Stimulated activated CD4-positive, alpha-beta T cell treated with anti-CD3 and anti-CD28 coated beads, Interleukin-15, amount 100 ng/mL, for 24 hours (primary cell): ENCODE measurements around the gene LGMN.

Source experiments
- DNase-seq: peaks from one replicate; pipeline ENCODE4 v3.0.0-alpha.2; 2020

LGMN gene

GRCh38 chr14:92670643-92671366, 77.6 kb downstream of the LGMN start:
- DNase-seq: peak; percentile 51

GRCh38 chr14:92670160-92670559, 78.3 kb downstream of the LGMN start:
- DNase-seq: no peak

GRCh38 chr14:92668276-92668973, 80.0 kb downstream of the LGMN start:
- DNase-seq: peak; percentile 55

- DNase-seq: no peak
These were observed 82.2 kb downstream of the LGMN start for GRCh38 chr14:92666251-92666650.

- DNase-seq: no peak
These were observed 82.7 kb downstream of the LGMN start for GRCh38 chr14:92665661-92666110.

- DNase-seq: no peak
These were observed 85.4 kb downstream of the LGMN start for GRCh38 chr14:92663049-92663448.

- DNase-seq: no peak
These were observed 87.9 kb downstream of the LGMN start for GRCh38 chr14:92660571-92660970.

- DNase-seq: no peak
These were observed 88.5 kb downstream of the LGMN start for GRCh38 chr14:92659765-92660561.

GRCh38 chr14:92658684-92659083, 89.7 kb downstream of the LGMN start:
- DNase-seq: no peak

- DNase-seq: no peak
These were observed 90.3 kb downstream of the LGMN start for GRCh38 chr14:92658160-92658559.

- DNase-seq: peak; percentile 23
These were observed 90.8 kb downstream of the LGMN start for GRCh38 chr14:92657457-92658142.

- DNase-seq: no peak
These were observed 91.9 kb downstream of the LGMN start for GRCh38 chr14:92656306-92657081.

- DNase-seq: no peak
These were observed 92.8 kb downstream of the LGMN start for GRCh38 chr14:92655419-92656201.

- no peak for DNase-seq
These were observed 94.1 kb downstream of the LGMN start for GRCh38 chr14:92654239-92654901.
